ENCODE measurements around the gene EDA2R.

The EDA2R gene, protein sequence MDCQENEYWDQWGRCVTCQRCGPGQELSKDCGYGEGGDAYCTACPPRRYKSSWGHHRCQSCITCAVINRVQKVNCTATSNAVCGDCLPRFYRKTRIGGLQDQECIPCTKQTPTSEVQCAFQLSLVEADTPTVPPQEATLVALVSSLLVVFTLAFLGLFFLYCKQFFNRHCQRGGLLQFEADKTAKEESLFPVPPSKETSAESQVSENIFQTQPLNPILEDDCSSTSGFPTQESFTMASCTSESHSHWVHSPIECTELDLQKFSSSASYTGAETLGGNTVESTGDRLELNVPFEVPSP

DNA sequence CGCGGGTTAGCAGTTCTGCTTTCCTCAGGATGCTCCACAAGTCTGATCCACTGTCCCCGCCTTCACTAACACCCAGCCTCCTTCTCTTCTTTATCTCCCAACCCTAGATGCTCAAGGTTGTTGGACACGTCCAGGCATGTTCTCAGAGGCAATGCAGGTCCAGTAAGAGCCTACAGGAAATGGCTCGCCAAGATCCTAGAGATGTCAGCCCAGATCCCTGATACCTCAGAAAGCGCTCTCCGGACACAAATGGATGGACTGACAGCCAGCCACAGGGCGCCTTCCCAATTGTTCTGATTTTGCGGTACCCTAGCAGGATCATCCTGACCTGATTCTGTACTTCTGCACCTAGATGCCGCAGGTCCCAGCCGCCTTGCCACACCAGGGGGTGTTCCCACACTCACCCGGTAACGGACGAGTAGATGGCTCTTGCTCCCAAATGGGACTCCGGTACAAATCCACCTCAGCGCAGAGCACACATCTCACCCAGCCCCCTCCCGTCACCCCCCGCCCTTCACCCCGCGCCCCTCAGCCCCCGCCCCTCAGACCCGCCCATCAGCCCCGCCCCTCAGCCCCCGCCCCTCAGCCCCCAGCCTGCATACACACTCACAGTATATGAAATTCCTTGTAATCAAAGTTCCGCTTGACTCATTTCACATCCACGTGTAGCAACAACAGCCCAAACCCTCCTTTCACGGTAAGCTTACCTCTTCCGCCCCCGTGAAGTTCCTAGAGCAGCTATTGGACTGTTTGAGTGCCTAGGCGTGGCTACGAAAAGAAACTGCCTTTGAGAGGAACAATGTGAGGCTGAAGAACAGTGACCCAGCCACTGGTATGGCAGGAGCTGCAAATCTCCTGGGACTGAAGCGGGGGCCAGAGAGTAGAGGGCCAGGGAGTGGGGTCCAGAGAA is at the start of gene EDA2R:
EDA2R (minus strand) TSS at position 488 of the 910 bp plus-strand sequence. CDS start 23,058 bp downstream, outside the sequence.
- DNase-seq (ENCODE audit: extremely low read depth, low read depth): peak; percentile 73
- TF ChIP-seq, protein P1, sequence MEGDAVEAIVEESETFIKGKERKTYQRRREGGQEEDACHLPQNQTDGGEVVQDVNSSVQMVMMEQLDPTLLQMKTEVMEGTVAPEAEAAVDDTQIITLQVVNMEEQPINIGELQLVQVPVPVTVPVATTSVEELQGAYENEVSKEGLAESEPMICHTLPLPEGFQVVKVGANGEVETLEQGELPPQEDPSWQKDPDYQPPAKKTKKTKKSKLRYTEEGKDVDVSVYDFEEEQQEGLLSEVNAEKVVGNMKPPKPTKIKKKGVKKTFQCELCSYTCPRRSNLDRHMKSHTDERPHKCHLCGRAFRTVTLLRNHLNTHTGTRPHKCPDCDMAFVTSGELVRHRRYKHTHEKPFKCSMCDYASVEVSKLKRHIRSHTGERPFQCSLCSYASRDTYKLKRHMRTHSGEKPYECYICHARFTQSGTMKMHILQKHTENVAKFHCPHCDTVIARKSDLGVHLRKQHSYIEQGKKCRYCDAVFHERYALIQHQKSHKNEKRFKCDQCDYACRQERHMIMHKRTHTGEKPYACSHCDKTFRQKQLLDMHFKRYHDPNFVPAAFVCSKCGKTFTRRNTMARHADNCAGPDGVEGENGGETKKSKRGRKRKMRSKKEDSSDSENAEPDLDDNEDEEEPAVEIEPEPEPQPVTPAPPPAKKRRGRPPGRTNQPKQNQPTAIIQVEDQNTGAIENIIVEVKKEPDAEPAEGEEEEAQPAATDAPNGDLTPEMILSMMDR (IDR thresholded peaks at IDR 0.05; ENCODE audit: low read depth, low read length): no peak

DNA sequence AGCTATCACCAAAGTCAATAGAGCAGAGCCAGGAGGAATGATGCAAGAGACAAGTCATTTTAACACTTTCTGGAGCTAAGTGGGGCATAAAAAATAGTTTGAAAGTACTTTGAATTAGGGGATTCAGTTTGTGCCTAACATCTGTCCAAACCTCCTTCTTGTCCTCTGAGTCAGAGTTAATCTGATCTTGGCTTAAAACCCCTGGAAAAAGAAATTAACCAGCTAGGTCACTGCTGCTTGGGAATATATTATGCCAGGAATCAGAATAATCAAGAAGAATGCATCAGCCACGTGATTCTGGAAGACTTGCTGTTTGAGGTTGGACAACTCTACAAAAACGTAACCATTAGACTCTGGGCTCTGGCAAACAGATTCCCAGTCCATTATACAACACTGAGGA is 45.3 kb upstream of the EDA2R start:
- no peak for DNase-seq (ENCODE audit: extremely low read depth, low read depth)

DNA sequence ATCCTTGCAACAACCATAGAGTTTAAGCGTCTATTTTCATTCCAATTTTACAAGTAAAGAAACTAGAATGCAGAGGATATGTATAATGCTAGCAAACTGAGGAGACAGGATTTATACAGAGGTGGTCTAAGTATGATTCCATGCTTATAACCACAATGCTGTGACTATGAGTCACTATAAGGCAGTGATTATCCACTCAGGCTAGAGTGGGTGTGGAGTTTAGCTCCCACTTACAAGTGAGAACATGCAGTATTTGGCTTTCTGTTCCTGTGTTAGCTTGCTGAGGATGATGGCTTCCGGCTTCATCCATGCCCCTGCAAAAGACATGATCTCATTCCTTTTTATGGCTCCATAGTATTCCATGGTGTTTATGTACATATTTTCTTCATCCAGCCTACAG is 41.6 kb upstream of the EDA2R start:
- DNase-seq (ENCODE audit: extremely low read depth, low read depth): no peak
- TF ChIP-seq, protein P1 (IDR thresholded peaks at IDR 0.05; ENCODE audit: low read depth, low read length): no peak

More for the DNA sequence above, 45.3 kb upstream of the EDA2R start:
- TF ChIP-seq, protein P1 (IDR thresholded peaks at IDR 0.05; ENCODE audit: low read depth, low read length): no peak

DNA sequence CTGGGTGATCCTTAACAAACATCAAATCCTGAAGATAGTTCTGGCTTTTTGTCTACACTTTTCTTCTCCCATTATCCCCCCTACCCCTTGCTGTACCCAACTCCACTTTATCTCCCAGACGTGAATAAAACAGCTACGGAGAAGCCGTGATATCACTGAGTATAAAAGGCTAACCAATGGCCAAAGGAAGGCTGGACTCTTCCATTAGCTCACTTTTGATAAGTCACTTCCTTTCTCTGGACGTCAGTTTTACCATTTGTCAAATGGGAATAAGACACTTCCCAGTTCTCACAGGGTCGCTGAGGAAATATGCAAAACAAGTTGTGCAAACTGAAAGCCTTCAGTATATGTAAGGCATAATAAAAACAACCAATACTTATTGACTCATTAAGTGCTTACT is 38.6 kb upstream of the EDA2R start:
- no peak for DNase-seq (ENCODE audit: extremely low read depth, low read depth)
- TF ChIP-seq, protein P1 (IDR thresholded peaks at IDR 0.05; ENCODE audit: low read depth, low read length): no peak

DNA sequence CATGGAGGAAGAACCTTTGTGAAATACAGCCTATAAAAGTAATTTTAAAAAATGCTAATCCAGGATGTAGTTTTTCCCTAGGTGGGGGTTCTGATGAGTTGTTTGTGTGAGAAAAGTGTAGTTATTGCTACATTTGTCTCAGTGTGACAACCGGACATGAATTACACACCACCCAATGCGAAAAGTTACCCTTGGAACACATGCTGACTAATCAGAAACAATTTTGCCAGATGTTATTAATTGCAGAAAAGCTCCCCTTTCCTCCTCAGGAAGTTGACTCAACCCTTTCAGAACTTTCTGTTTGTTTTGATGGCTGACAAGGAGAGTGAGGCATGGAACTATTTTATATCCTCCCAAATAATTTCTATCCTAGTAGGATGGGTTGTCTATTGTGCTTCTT is 38.1 kb upstream of the EDA2R start:
- TF ChIP-seq, protein P1 (IDR thresholded peaks at IDR 0.05; ENCODE audit: low read depth, low read length): no peak
- DNase-seq (ENCODE audit: extremely low read depth, low read depth): peak; percentile 45

DNA sequence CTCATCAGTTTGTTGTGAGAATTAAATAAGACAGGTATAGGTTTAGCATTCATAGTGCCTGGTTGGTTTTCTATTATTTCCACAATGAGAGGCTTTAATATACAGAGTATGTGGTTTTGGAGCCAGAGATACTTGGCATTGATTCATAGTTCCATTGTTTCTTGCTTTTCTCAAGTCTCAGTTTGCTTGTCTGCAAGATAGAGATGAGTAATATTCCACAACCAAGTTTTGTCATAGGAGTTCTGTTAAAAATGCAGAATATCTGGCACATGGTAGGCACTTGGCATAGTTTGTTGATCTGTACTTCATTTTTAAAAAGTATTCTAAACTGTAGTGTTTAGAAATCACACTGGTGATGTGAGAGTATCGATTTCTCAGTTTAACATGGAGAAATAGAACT is 37.5 kb upstream of the EDA2R start:
- DNase-seq (ENCODE audit: extremely low read depth, low read depth): no peak
- TF ChIP-seq, protein P1 (IDR thresholded peaks at IDR 0.05; ENCODE audit: low read depth, low read length): no peak

DNA sequence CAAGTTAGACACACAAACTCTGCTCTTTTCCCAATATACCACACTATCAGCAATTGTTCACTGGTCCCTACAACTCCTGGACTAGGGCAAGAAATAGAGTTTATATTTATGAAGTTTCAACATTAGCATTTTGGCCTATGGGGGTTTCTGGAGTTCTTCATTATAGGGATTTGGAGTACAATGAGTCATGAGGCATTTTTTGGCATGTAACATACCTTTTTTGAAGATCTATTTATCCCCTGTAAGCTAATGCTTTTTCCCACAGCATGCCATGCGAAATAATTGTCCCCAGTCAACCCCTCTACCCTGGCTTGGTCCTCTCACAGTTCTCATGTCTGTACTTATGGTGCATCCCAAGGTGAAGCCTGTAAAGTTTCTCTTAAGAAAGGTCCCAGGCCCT is 36.7 kb upstream of the EDA2R start:
- TF ChIP-seq, protein P1 (IDR thresholded peaks at IDR 0.05; ENCODE audit: low read depth, low read length): no peak
- DNase-seq (ENCODE audit: extremely low read depth, low read depth): no peak
